ENCODE data around the gene GMDS.

GMDS gene

DNA sequence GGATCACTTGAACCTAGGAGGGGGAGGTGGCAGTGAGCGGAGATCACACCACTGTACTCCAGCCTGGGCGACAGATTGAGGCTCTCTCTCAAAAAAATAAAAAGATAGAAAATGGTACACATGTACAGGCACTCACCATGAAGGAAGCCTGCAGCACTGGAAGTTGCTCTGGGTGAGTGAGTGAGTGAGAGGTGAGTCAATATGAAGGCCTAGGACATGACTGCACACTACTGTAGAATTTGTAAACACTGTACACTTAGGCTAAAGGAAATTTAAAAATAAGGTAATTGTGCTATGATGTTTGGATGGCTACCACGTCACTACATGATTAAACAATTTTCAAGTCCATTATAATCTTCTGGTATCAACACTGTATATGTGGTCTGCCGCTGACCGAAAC lies 419.5 kb downstream of the GMDS start:
- no peak for TF ChIP-seq EZH2phosphoT487 (IDR thresholded peaks at IDR 0.05; ENCODE audit: low read depth)
- TF ChIP-seq, protein P1, sequence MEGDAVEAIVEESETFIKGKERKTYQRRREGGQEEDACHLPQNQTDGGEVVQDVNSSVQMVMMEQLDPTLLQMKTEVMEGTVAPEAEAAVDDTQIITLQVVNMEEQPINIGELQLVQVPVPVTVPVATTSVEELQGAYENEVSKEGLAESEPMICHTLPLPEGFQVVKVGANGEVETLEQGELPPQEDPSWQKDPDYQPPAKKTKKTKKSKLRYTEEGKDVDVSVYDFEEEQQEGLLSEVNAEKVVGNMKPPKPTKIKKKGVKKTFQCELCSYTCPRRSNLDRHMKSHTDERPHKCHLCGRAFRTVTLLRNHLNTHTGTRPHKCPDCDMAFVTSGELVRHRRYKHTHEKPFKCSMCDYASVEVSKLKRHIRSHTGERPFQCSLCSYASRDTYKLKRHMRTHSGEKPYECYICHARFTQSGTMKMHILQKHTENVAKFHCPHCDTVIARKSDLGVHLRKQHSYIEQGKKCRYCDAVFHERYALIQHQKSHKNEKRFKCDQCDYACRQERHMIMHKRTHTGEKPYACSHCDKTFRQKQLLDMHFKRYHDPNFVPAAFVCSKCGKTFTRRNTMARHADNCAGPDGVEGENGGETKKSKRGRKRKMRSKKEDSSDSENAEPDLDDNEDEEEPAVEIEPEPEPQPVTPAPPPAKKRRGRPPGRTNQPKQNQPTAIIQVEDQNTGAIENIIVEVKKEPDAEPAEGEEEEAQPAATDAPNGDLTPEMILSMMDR (IDR thresholded peaks at IDR 0.05; ENCODE audit: low read depth, low read length) = no peak
- peaks cover 24% of the 10 kb centered on the region for H3K9me3 ChIP-seq (ENCODE audit: insufficient read depth, low read length)
- H3K36me3 ChIP-seq (replicated peaks; ENCODE audit: low read depth, low read length) = peaks cover 35% of the 10 kb centered on the region
- H3K79me2 ChIP-seq (ENCODE audit: low read length) = no peaks in the 10 kb centered on the region
- H3K4me1 ChIP-seq (ENCODE audit: low read length) = peaks cover 51% of the 10 kb centered on the region
- no peaks in the 10 kb centered on the region for H4K20me1 ChIP-seq (ENCODE audit: insufficient read depth, low read length)
- no peak overlapping the region for H2AFZ ChIP-seq (ENCODE audit: low read depth, low read length)
- H3K27ac ChIP-seq (ENCODE audit: low read length) = peak overlapping the region; percentile 63
- no peak overlapping the region for H3K4me3 ChIP-seq (ENCODE audit: low read length)
- H3K9ac ChIP-seq (ENCODE audit: low read length) = no peak overlapping the region
- H3K4me2 ChIP-seq (ENCODE audit: low read length) = no peak overlapping the region
- H3K27me3 ChIP-seq (ENCODE audit: low read depth, low read length) = no peaks in the 10 kb centered on the region

DNA sequence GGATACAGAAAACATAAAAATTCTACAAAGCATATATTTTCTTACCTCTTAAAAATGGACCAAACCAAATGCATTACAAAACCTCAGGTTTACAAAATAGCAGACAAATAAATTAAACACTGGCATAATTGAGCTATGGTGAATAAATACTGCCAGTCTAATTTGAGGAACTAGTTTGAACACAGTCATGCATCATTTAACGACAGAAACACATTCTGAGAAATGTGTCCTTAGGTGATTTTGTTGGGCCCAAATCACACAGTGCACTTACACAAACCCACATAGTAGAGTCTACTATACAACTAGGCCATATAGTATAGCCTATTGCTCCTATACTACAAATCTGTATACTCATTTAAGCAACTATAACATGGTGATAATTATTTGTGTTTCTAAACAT lies 420.1 kb downstream of the GMDS start:
- H3K9ac ChIP-seq (ENCODE audit: low read length) = no peak overlapping the region
- H4K20me1 ChIP-seq (ENCODE audit: insufficient read depth, low read length) = no peaks in the 10 kb centered on the region
- no peaks in the 10 kb centered on the region for H3K27me3 ChIP-seq (ENCODE audit: low read depth, low read length)
- TF ChIP-seq EZH2phosphoT487 (IDR thresholded peaks at IDR 0.05; ENCODE audit: low read depth) = no peak
- TF ChIP-seq, protein P1 (IDR thresholded peaks at IDR 0.05; ENCODE audit: low read depth, low read length) = no peak
- H3K4me1 ChIP-seq (ENCODE audit: low read length) = peaks cover 53% of the 10 kb centered on the region
- H3K4me2 ChIP-seq (ENCODE audit: low read length) = peak overlapping the region; percentile 55
- H3K9me3 ChIP-seq (ENCODE audit: insufficient read depth, low read length) = peaks cover 24% of the 10 kb centered on the region
- H2AFZ ChIP-seq (ENCODE audit: low read depth, low read length) = no peak overlapping the region
- H3K36me3 ChIP-seq (replicated peaks; ENCODE audit: low read depth, low read length) = peaks cover 35% of the 10 kb centered on the region
- no peak overlapping the region for H3K4me3 ChIP-seq (ENCODE audit: low read length)
- no peaks in the 10 kb centered on the region for H3K79me2 ChIP-seq (ENCODE audit: low read length)
- peak overlapping the region; percentile 63 for H3K27ac ChIP-seq (ENCODE audit: low read length)

- Histone ChIP-seq H4K20me1 (ENCODE audit: insufficient read depth, low read length) (no peaks in the 10 kb centered on the region), H3K27me3 (ENCODE audit: low read depth, low read length) (no peaks in the 10 kb centered on the region), H3K9ac (ENCODE audit: low read length) (peak overlapping the region; percentile 38; the same call in 1 of the 2 replicates), H3K4me2 (ENCODE audit: low read length) (peak overlapping the region; percentile 65), H3K4me3 (ENCODE audit: low read length) (peak overlapping the region; percentile 41), H3K9me3 (ENCODE audit: insufficient read depth, low read length) (peaks cover 7% of the 10 kb centered on the region), H2AFZ (ENCODE audit: low read depth, low read length) (peak overlapping the region; percentile 57; the same call in 1 of the 2 replicates), H3K36me3 (replicated peaks; ENCODE audit: low read depth, low read length) (peaks cover 20% of the 10 kb centered on the region), H3K4me1 (ENCODE audit: low read length) (peaks cover 53% of the 10 kb centered on the region), H3K79me2 (ENCODE audit: low read length) (no peaks in the 10 kb centered on the region), H3K27ac (ENCODE audit: low read length) (peak overlapping the region; percentile 53)
- TF ChIP-seq, protein P1 (IDR thresholded peaks at IDR 0.05; ENCODE audit: low read depth, low read length) = no peak
- no peak for TF ChIP-seq EZH2phosphoT487 (IDR thresholded peaks at IDR 0.05; ENCODE audit: low read depth)
Measured at GRCh38 chr6:1821513-1822183, 423.8 kb downstream of the GMDS start.

GRCh38 chr6:1821164-1821512 lies 424.3 kb downstream of the GMDS start:
- H3K4me3 ChIP-seq (ENCODE audit: low read length) = no peak overlapping the region
- peaks cover 17% of the 10 kb centered on the region for H3K36me3 ChIP-seq (replicated peaks; ENCODE audit: low read depth, low read length)
- peaks cover 7% of the 10 kb centered on the region for H3K9me3 ChIP-seq (ENCODE audit: insufficient read depth, low read length)
- no peaks in the 10 kb centered on the region for H4K20me1 ChIP-seq (ENCODE audit: insufficient read depth, low read length)
- H3K4me2 ChIP-seq (ENCODE audit: low read length) = peak overlapping the region; percentile 65
- peak overlapping the region; percentile 53 for H3K27ac ChIP-seq (ENCODE audit: low read length)
- H3K79me2 ChIP-seq (ENCODE audit: low read length) = no peaks in the 10 kb centered on the region
- peaks cover 53% of the 10 kb centered on the region for H3K4me1 ChIP-seq (ENCODE audit: low read length)
- TF ChIP-seq, protein P1 (IDR thresholded peaks at IDR 0.05; ENCODE audit: low read depth, low read length) = no peak
- no peak for TF ChIP-seq EZH2phosphoT487 (IDR thresholded peaks at IDR 0.05; ENCODE audit: low read depth)
- H2AFZ ChIP-seq (ENCODE audit: low read depth, low read length) = 0 out of 2 replicates have a peak overlapping the region, but pooled peaks have one; percentile 57
- H3K27me3 ChIP-seq (ENCODE audit: low read depth, low read length) = no peaks in the 10 kb centered on the region
- no peak overlapping the region for H3K9ac ChIP-seq (ENCODE audit: low read length)

All from OCI-LY3 (cell line).